ENCODE results near the gene ARIH2. TPM values are rescaled to one million over a fixed set of nuclear protein-coding genes. Genes with fewer than 3 reads are reported as not detected.
"Not testable (repeated sequence)": the region's sequence is repeated elsewhere in the genome, so short reads cannot be mapped to it uniquely, and the experiment has no call there.

ARIH2 gene
- total RNA-seq, 1 donor, result 68.6 TPM

DNA sequence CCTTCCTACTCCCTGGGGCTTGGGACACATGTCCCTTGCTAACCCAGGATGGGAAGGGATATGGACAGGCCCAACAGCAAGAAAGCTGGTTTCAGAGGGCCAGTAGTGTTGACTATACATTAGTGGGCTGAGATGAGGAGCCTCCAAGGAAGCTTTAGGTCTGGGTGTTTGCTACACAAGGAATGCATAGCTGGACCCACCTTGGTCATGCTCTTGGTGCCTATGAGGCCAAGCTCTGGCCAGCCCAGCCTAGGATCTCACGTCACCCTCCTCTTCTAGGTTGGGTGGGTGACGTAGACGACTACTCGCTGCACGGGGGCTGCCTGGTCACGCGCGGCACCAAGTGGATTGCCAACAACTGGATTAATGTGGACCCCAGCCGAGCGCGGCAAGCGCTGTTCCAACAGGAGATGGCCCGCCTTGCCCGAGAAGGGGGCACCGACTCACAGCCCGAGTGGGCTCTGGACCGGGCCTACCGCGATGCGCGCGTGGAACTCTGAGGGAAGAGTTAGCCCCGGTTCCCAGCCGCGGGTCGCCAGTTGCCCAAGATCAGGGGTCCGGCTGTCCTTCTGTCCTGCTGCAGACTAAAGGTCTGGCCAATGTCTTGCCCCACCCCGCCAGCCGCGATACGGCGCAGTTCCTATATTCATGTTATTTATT, 87.9 kb downstream of the ARIH2 start:
- peak overlapping the region; percentile 90 for H3K4me3 ChIP-seq (ENCODE audit: low read depth, low read length)
- peak; percentile 80 for DNase-seq (ENCODE audit: low read depth)
- TF ChIP-seq, protein P1, sequence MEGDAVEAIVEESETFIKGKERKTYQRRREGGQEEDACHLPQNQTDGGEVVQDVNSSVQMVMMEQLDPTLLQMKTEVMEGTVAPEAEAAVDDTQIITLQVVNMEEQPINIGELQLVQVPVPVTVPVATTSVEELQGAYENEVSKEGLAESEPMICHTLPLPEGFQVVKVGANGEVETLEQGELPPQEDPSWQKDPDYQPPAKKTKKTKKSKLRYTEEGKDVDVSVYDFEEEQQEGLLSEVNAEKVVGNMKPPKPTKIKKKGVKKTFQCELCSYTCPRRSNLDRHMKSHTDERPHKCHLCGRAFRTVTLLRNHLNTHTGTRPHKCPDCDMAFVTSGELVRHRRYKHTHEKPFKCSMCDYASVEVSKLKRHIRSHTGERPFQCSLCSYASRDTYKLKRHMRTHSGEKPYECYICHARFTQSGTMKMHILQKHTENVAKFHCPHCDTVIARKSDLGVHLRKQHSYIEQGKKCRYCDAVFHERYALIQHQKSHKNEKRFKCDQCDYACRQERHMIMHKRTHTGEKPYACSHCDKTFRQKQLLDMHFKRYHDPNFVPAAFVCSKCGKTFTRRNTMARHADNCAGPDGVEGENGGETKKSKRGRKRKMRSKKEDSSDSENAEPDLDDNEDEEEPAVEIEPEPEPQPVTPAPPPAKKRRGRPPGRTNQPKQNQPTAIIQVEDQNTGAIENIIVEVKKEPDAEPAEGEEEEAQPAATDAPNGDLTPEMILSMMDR (IDR thresholded peaks at IDR 0.05; ENCODE audit: insufficient read depth, low read length), result no peak

DNA sequence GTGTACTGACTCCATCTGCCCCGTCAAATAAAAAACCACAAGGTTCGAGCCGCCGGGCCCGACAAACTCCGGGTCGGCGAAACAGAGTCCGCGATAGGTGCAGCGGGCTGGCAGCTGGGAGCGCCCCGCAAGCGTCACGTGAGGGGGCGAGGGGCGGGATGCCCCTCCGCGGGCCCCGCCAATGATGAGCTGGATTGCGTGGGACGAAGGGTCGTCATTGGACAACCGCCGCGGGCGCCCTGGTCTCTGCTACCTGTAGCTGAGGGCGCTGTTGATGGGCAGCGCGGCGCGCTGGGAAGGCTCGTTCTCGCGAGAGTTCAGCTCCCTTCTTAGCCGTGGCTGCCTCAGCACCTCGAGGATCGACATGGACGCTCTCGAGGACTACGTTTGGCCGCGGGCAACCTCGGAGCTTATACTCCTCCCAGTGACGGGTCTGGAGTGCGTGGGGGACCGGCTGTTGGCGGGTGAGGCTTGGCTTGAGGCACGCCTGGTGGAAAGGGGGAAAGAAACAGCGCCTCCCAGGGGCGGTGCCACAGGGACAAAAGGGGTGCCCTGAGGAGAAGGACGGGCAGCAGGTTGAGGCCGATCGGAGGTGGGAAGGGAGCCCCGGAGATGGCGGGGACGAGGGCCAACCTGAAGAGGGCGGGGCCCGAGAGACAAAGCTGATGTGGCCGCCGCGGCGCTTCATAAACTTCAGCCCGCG, 88.6 kb downstream of the ARIH2 start, which contains the start of gene WDR6:
Gene WDR6, plus strand, starts transcription at position 324 of the 703 bp plus-strand sequence. Its CDS starts 41 bp downstream, at position 365.
- TF ChIP-seq, protein P1 (IDR thresholded peaks at IDR 0.05; ENCODE audit: insufficient read depth, low read length), result peak; percentile 39
- peak; percentile 98 for DNase-seq (ENCODE audit: low read depth)
- peak within 1 kb of the TSS; percentile 90 for H3K4me3 ChIP-seq (ENCODE audit: low read depth, low read length)

DNA sequence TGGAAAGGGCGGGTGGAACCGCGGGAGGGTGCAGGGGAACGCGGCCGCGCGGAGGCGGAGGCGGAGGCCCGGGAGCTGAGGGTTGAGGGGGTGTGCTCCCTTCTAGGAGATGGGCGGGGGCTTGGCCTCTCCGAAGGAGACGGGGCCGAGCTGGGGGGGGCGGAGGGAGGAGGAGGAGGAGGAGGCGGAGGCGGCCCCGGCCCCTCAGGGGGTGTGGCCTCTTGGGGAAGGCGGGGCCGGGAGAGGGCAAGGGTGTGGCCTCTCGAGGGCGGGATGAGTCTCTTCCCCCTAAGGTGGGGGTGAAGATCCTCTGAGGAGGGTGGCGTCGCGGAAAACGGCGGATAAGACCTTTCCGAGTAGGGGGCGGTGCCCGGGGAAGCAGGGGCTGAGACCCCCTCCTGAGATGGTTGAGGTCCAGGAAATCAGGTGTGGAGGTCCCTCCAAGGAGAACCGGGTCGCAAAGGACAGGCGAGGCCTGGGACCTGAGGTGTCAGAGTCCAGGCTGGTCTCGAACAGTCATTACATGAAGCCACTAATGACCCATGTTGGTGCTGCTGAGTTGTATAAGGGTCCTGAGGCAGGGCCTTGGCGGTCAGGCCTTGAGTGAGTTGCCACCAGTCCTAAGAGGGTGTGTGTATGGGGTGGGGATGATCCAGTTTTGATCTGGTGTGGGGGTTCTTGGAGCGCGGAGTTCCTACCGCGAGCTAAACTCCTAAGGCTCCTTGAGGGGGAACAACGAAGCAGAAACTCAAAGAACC, 89.3 kb downstream of the ARIH2 start:
- TF ChIP-seq, protein P1 (IDR thresholded peaks at IDR 0.05; ENCODE audit: insufficient read depth, low read length), result no peak
- peak overlapping the region; percentile 90 for H3K4me3 ChIP-seq (ENCODE audit: low read depth, low read length)
- peak; percentile 84 for DNase-seq (ENCODE audit: low read depth)

DNA sequence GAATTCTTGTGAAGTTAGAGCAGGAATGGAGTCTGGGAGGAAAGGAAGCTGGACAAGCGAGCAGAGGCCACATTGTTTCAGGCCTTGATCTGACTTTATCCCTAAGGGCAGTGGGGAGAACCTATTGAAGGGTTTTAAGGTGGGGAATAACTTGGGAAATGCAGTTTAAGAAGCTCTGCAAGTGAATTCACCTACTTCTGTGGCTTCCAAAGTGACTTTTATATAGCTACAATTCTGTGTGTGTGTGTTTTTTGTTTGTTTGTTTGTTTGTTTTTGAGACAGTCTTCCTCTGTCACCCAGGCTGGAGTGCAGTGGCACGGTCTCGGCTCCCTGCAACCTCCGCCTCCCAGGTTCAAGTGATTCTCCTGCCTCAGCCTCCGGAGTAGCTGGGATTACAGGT, 90.0 kb downstream of the ARIH2 start:
- not testable (repeated sequence) for DNase-seq (ENCODE audit: low read depth)
- H3K4me3 ChIP-seq (ENCODE audit: low read depth, low read length), result peak overlapping the region; percentile 90

DNA sequence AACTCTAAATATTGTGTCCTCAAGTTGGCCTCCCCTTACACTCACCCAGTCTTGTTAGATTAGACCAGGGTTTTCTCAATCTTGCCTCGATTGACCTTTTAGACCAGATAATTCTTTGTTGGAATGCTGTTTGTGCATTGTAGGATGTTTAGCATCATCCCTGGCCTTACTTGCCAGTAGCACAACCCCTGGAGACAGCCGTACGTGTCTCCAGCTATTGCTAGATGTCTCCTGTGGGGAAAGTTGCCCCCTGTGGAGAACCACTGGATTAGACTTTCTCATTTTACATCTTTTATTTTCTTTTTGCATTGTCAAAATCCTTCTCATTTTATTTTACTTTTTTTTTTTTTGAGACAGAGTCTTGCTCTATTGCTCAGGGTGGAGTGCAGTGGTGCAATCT, 90.8 kb downstream of the ARIH2 start:
- TF ChIP-seq, protein P1 (IDR thresholded peaks at IDR 0.05; ENCODE audit: insufficient read depth, low read length), result no peak

DNA sequence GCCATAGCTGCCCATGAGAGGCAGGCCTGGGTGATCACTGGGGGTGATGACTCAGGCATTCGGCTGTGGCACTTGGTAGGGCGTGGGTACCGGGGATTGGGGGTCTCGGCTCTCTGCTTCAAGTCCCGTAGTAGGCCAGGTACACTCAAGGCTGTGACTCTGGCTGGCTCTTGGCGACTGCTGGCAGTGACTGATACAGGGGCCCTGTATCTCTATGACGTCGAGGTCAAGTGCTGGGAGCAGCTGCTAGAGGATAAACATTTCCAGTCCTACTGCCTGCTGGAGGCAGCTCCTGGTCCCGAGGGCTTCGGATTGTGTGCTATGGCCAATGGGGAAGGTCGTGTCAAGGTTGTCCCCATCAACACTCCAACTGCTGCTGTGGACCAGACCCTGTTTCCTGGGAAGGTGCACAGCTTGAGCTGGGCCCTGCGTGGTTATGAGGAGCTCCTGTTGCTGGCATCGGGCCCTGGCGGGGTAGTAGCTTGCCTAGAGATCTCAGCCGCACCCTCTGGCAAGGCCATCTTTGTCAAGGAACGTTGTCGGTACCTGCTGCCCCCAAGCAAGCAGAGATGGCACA, 93.9 kb downstream of the ARIH2 start:
- H3K4me3 ChIP-seq (ENCODE audit: low read depth, low read length), result no peak overlapping the region
- TF ChIP-seq, protein P1 (IDR thresholded peaks at IDR 0.05; ENCODE audit: insufficient read depth, low read length), result no peak
- DNase-seq (ENCODE audit: low read depth), result no peak

More for the DNA sequence above, 90.8 kb downstream of the ARIH2 start:
- no peak for DNase-seq (ENCODE audit: low read depth)
- H3K4me3 ChIP-seq (ENCODE audit: low read depth, low read length), result no peak overlapping the region

Data from fibroblast of the aortic adventitia (primary cell).